Measurements from ENCODE around the gene IGFL2. TPM values are rescaled to one million over a fixed set of nuclear protein-coding genes. Genes with fewer than 3 reads are reported as not detected.
"Not testable (repeated sequence)": the region's sequence is repeated elsewhere in the genome, so short reads cannot be mapped to it uniquely, and the experiment has no call there.

Gene IGFL2
- total and polyA plus RNA-seq, 7 experiments from 2014 or later = 0.48 TPM; not detected in 6

DNA sequence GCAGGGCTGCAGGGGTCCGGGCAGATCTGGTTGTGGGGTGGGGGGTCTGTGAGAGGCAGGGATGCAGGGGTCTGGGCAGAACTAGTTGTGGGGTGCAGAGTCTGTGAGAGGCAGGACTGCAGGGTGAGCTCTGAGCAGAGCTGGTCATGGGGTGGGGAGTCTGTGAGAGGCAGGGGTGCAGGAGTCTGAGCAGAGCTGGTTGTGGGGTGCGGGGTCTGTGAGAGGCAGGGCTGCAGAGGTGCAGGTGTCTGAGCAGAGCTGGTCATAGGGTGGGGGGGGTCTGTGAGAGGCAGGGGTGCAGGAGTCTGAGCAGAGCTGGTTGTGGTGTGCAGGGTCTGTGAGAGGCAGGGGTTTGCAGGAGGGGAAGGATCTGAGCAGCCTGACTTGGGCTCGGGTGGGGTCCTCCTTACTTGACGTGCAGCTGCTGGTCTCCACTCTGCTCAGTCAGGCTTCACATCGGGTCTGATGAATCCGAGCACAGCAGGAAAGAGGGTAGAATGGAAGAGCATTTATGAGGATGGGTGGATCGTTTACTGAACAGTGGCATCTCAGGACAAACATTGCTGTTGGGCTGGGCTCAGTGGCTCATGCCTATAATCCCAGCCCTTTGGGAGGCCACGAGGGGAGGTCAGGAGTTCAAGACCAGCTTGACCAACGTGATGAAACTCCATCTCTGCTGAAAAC lies 31.2 kb downstream of the IGFL2 start:
- intact Hi-C loops (cut with micrococcal nuclease) = no loop called here
- DNase-seq (no peak), ATAC-seq (no peak)
- H3K36me3 Mint-ChIP-seq = no peaks in the 10 kb centered on the region
- Histone ChIP-seq H3K36me3 (ENCODE audit: control insufficient read depth in 2 of 3, insufficient read depth in 3 of 3, low read length in 3 of 3) (no peaks in the 10 kb centered on the region), H3K27ac (ENCODE audit: low read depth, low read length) (no peak overlapping the region), H3K4me3 (ENCODE audit: low read length) (no peak overlapping the region), H3K4me1 (ENCODE audit: control insufficient read depth in 2 of 2, insufficient read depth in 2 of 2, low read length in 2 of 2) (no peaks in the 10 kb centered on the region), H3K9me3 (ENCODE audit: control insufficient read depth in 2 of 3, low read length in 3 of 3) (no peaks in the 10 kb centered on the region), H3K27me3 (ENCODE audit: control insufficient read depth in 2 of 2, insufficient read depth in 2 of 2, low read length in 2 of 2) (no peaks in the 10 kb centered on the region)
- peaks cover 0 to 10% (median 4%) of the 10 kb centered on the region in 7 donors for H3K4me1 Mint-ChIP-seq
- H3K27ac Mint-ChIP-seq = no peak overlapping the region
- peaks cover 17 to 46% (median 30%) of the 10 kb centered on the region in 5 donors for H3K27me3 Mint-ChIP-seq
- ChIA-PET CTCF (no interaction called here), POLR2A (no interaction called here)
- no peak overlapping the region for H3K4me3 Mint-ChIP-seq
- peaks cover 0 to 2% (median 0%) of the 10 kb centered on the region in 11 donors for H3K9me3 Mint-ChIP-seq

DNA sequence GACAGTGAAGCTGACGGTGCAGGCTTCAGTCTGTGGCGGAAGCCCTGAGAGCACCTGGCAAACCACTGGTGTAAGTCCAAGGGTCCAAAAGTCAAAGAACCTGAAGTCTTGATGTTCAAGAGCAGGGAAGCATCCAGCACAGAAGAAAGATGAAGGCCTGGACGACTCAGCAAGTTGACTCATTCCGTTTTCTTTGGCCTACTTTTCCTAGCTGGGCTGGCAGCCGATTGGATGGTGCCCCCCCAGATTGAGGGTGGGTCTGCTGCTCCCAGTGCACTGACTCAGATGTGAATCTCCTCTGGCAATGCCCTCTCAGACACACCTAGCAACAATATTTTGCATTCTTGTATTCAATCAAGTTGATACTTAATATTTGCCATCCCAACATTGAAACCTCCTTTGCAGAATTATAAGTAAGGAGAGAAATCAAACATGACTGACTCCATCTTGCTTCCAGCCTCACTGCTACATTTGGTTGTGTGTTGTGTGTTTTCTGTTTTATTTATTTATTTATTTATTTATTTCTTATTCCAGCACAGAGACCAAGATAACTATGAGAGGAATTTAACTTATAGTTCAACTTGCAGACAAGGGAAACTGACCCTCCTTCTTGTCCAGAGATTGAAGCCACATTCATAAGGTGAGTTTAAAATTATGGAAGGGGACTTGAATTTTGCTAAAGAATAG lies 32.8 kb downstream of the IGFL2 start:
- no peak for DNase-seq

DNA sequence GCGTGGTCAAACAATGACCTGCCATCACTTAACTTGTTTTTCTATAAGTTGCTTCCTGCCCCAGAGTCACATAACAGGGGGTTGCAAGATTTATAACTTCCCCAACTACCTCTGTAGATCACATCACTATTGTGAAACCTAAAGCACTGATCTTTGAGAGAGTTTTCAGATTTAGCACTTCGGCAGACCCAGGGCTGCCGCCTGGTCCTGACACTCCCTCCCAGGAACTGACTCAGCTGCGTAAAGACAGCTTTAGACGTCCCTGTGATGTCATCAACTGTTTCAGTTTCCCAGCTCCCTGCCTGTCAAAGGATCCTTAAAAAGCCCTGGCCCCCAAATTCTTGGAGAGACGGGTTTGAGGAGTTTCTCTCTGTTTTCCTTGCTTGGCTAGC lies 33.3 kb downstream of the IGFL2 start:
- POLR2A ChIA-PET = no interaction called here
- Mint-ChIP-seq H3K4me3 (peak overlapping the region in 1 of 10 donors; percentile 21), H3K9me3 (peaks cover 0 to 2% (median 0%) of the 10 kb centered on the region in 11 donors), H3K27ac (no peak overlapping the region), H3K36me3 (no peaks in the 10 kb centered on the region), H3K27me3 (peaks cover 10 to 37% (median 29%) of the 10 kb centered on the region in 5 donors), H3K4me1 (peaks cover 0 to 18% (median 5%) of the 10 kb centered on the region in 7 donors)
- intact Hi-C loops (cut with micrococcal nuclease) = no loop called here
- Histone ChIP-seq H3K9me3 (ENCODE audit: control insufficient read depth in 2 of 3, low read length in 3 of 3) (no peaks in the 10 kb centered on the region), H3K27ac (ENCODE audit: low read depth, low read length) (no peak overlapping the region), H3K4me1 (ENCODE audit: control insufficient read depth in 2 of 2, insufficient read depth in 2 of 2, low read length in 2 of 2) (no peaks in the 10 kb centered on the region), H3K4me3 (ENCODE audit: low read length) (no peak overlapping the region), H3K36me3 (ENCODE audit: control insufficient read depth in 2 of 3, insufficient read depth in 3 of 3, low read length in 3 of 3) (no peaks in the 10 kb centered on the region), H3K27me3 (ENCODE audit: control insufficient read depth in 2 of 2, insufficient read depth in 2 of 2, low read length in 2 of 2) (no peaks in the 10 kb centered on the region)
- CTCF ChIA-PET = no interaction called here
- ATAC-seq (peak; percentile 66), DNase-seq (no peak)

More for the DNA sequence above, 32.8 kb downstream of the IGFL2 start:
- peaks cover 0 to 2% (median 0%) of the 10 kb centered on the region in 11 donors for H3K9me3 Mint-ChIP-seq
- ATAC-seq = no peak
- no peak overlapping the region for H3K4me3 ChIP-seq (ENCODE audit: low read length)
- H3K36me3 ChIP-seq (ENCODE audit: control insufficient read depth in 2 of 3, insufficient read depth in 3 of 3, low read length in 3 of 3) = no peaks in the 10 kb centered on the region
- peaks cover 10 to 42% (median 29%) of the 10 kb centered on the region in 5 donors for H3K27me3 Mint-ChIP-seq
- no peak overlapping the region for H3K27ac ChIP-seq (ENCODE audit: low read depth, low read length)
- peaks cover 0 to 18% (median 5%) of the 10 kb centered on the region in 7 donors for H3K4me1 Mint-ChIP-seq
- H3K27me3 ChIP-seq (ENCODE audit: control insufficient read depth in 2 of 2, insufficient read depth in 2 of 2, low read length in 2 of 2) = no peaks in the 10 kb centered on the region
- no peaks in the 10 kb centered on the region for H3K36me3 Mint-ChIP-seq
- CTCF ChIA-PET = no interaction called here
- peak overlapping the region in 1 of 9 donors; percentile 48 for H3K27ac Mint-ChIP-seq
- POLR2A ChIA-PET = no interaction called here
- H3K4me3 Mint-ChIP-seq = no peak overlapping the region
- H3K4me1 ChIP-seq (ENCODE audit: control insufficient read depth in 2 of 2, insufficient read depth in 2 of 2, low read length in 2 of 2) = no peaks in the 10 kb centered on the region
- intact Hi-C loops (cut with micrococcal nuclease) = no loop called here
- no peaks in the 10 kb centered on the region for H3K9me3 ChIP-seq (ENCODE audit: control insufficient read depth in 2 of 3, low read length in 3 of 3)

DNA sequence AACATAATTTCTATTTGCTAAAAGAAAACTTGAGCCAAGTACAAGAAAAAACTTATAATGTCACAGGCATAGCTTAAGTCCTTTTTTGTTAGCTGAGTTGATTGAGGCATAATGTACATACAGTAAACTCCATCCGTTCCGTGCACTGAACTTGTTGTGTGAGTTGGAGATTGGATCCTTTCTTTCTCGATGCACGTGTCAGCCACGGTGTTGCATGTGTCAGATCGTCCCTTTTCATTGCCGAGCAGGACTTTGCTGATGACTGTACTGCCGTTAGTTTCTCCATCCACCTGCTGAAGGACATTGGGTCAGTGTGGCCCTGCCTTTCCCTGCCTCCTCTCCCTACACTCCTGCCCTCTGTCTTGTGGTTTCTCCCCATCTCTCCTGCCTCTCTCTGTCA lies 34.4 kb downstream of the IGFL2 start:
- H3K4me1 ChIP-seq (ENCODE audit: control insufficient read depth in 2 of 2, insufficient read depth in 2 of 2, low read length in 2 of 2) = no peaks in the 10 kb centered on the region
- CTCF ChIA-PET = no interaction called here
- peaks cover 0 to 2% (median 0%) of the 10 kb centered on the region in 11 donors for H3K9me3 Mint-ChIP-seq
- POLR2A ChIA-PET = no interaction called here
- H3K27me3 ChIP-seq (ENCODE audit: control insufficient read depth in 2 of 2, insufficient read depth in 2 of 2, low read length in 2 of 2) = no peaks in the 10 kb centered on the region
- ATAC-seq (no peak), DNase-seq (no peak)
- peaks cover 10 to 31% (median 25%) of the 10 kb centered on the region in 5 donors for H3K27me3 Mint-ChIP-seq
- intact Hi-C loops (cut with micrococcal nuclease) = no loop called here
- H3K9me3 ChIP-seq (ENCODE audit: control insufficient read depth in 2 of 3, low read length in 3 of 3) = no peaks in the 10 kb centered on the region
- H3K36me3 Mint-ChIP-seq = no peaks in the 10 kb centered on the region
- no peak overlapping the region for H3K4me3 Mint-ChIP-seq
- H3K4me3 ChIP-seq (ENCODE audit: low read length) = no peak overlapping the region
- no peaks in the 10 kb centered on the region for H3K36me3 ChIP-seq (ENCODE audit: control insufficient read depth in 2 of 3, insufficient read depth in 3 of 3, low read length in 3 of 3)
- H3K4me1 Mint-ChIP-seq = peaks cover 0 to 18% (median 5%) of the 10 kb centered on the region in 7 donors
- no peak overlapping the region for H3K27ac Mint-ChIP-seq
- H3K27ac ChIP-seq (ENCODE audit: low read depth, low read length) = no peak overlapping the region

DNA sequence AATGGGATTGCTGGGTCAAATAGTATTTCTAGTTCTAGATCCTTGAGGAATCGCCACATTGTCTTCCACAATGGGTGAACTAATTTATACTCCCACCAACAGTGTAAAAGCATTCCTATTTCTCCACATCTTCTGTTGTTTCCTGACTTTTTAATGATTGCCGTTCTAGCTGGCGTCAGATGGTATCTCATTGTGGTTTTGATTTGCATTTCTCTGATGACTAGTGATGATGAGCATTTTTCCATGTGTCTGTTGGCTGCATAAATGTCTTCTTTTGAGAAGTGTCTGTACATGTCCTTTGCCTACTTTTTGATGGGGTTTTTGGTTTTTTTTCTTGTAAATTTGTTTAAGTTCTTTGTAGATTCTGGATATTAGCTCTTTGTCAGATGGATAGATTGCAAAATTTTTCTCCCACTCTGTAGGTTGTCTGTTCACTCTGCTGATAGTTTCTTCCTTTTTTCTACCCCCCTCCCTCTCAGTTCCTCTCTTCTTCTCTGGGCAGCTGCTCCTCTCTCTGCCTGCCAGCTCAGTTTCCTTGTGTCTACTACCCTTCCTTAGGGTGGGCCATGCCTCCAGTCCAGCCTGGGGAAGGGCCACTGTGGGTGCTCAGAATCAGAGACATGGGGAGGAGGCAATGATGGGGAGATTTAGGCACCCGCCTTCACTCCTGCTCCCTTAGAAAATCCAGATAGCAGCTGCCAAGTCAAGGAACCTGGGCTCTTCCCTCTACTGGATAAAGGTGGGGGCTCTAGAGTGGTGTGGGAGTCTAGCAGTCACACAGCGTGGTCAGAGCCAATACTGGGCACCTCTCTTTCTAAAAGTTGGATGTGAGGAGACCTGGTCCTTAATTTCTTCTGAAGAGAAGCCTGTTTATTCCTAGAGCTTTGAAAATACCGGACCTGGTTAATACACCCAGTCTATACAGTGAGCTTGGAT lies 37.0 kb downstream of the IGFL2 start:
- peak; percentile 53 for ATAC-seq
- H3K9me3 Mint-ChIP-seq; H3K4me1 ChIP-seq (ENCODE audit: control insufficient read depth in 2 of 2, insufficient read depth in 2 of 2, low read length in 2 of 2); H3K36me3 ChIP-seq (ENCODE audit: control insufficient read depth in 2 of 3, insufficient read depth in 3 of 3, low read length in 3 of 3); H3K9me3 ChIP-seq (ENCODE audit: control insufficient read depth in 2 of 3, low read length in 3 of 3); intact Hi-C loops (cut with micrococcal nuclease); DNase-seq; H3K27me3 ChIP-seq (ENCODE audit: control insufficient read depth in 2 of 2, insufficient read depth in 2 of 2, low read length in 2 of 2); H3K27ac ChIP-seq (ENCODE audit: low read depth, low read length); H3K4me3 ChIP-seq (ENCODE audit: low read length); H3K36me3 Mint-ChIP-seq; POLR2A ChIA-PET; CTCF ChIA-PET; H3K4me3 Mint-ChIP-seq: not testable (repeated sequence)
- Mint-ChIP-seq H3K27me3 (peaks cover 19 to 46% (median 29%) of the 10 kb centered on the region in 5 donors), H3K27ac (peak overlapping the region in 1 of 9 donors; percentile 14), H3K4me1 (peaks cover 0 to 18% (median 5%) of the 10 kb centered on the region in 7 donors)

DNA sequence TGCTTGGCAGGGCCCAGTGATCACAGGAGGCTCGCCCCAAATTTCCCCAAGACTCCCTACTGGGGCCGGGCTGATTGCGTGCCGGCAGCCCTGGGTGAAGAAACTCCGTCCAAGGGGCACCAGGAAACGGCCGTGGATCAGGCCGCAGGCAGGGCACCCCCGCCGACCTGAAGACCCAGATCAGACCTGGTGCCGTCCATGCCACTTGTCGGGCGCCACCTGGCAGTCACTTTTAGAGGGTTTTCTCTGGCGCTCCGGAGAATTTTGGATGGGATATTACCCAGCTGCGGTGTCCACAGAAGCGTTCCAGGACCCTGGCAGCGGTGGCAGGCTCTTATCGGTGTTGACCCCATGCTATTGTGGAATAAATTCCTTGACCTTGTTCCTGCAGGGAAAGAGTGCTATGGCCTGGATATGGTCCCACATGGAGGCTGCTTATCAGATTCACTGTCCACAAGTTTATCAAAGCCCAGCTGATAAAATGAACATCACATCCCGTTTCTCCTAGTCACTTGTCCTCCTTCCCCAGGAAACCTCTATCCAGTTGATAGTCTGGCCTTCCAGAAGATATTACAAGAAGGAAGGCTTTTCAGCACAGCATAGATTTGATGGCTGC lies 38.2 kb downstream of the IGFL2 start:
- Mint-ChIP-seq H3K4me3 (no peak overlapping the region), H3K27ac (no peak overlapping the region), H3K9me3 (no peaks in the 10 kb centered on the region), H3K36me3 (no peaks in the 10 kb centered on the region), H3K27me3 (peaks cover 29 to 52% (median 40%) of the 10 kb centered on the region in 5 donors), H3K4me1 (peaks cover 0 to 16% (median 5%) of the 10 kb centered on the region in 7 donors)
- no peak overlapping the region for H3K4me3 ChIP-seq (ENCODE audit: low read length)
- H3K27me3 ChIP-seq (ENCODE audit: control insufficient read depth in 2 of 2, insufficient read depth in 2 of 2, low read length in 2 of 2) = peaks cover 2 to 5% of the 10 kb centered on the region in 2 donors
- intact Hi-C loops (cut with micrococcal nuclease) = no loop called here
- H3K9me3 ChIP-seq (ENCODE audit: control insufficient read depth in 2 of 3, low read length in 3 of 3) = no peaks in the 10 kb centered on the region
- ChIA-PET POLR2A (interaction anchor here (0.9 kb wide), 1 partner anchor 612 kb away, joined by 3 read pairs; no protein-coding TSS in a partner anchor), CTCF (no interaction called here)
- H3K4me1 ChIP-seq (ENCODE audit: control insufficient read depth in 2 of 2, insufficient read depth in 2 of 2, low read length in 2 of 2) = no peaks in the 10 kb centered on the region
- no peak for ATAC-seq
- no peak for DNase-seq
- H3K27ac ChIP-seq (ENCODE audit: low read depth, low read length) = no peak overlapping the region
- no peaks in the 10 kb centered on the region for H3K36me3 ChIP-seq (ENCODE audit: control insufficient read depth in 2 of 3, insufficient read depth in 3 of 3, low read length in 3 of 3)
